Naive thymus-derived CD4-positive, alpha-beta T cell (primary cell): ENCODE measurements around the gene RAP1A. TPM values are rescaled to one million over a fixed set of nuclear protein-coding genes. Genes with fewer than 3 reads are reported as not detected.

Experiments
- ATAC-seq: fragments of 150-1000 bp; cut with Tn5 transposase; 2 replicates; pipeline ENCODE4 v1.10.0; 2021; ENCODE audit warnings: mild to moderate bottlenecking, moderate library complexity
- CTCF ChIA-PET: fragments of 350-600 bp; sonication (Branson Sonifier 250); formaldehyde crosslinking; loops from one replicate; lab custom pipeline; 2021; ENCODE audit warnings: antibody characterized with exemption; lab: Charles Lee
- POLR2A ChIA-PET: fragments of 350-600 bp; sonication (Branson Sonifier 250); formaldehyde crosslinking; loops from one replicate; lab custom pipeline; 2021; ENCODE audit warnings: antibody characterized with exemption, inconsistent platforms; lab: Charles Lee
- DNase-seq, 9 donors: peaks; one replicate each; pipeline versions ENCODE4 v3.0.0 to v3.0.0-alpha.2; 2020 to 2022; ENCODE audit warnings: mixed read lengths in 1 of 9
- H3K27ac ChIP-seq: one replicate; pipeline ENCODE4 v1.7.0; 2013; ENCODE audit warnings: mild to moderate bottlenecking, low read depth, low read length, moderate library complexity
- H3K27me3 ChIP-seq, 2 donors: one replicate each; pipeline ENCODE4 v1.7.0; 2013; ENCODE audit warnings: low read length in 2 of 2, mild to moderate bottlenecking in 2 of 2, moderate library complexity in 2 of 2; ENCODE audit not compliant: control insufficient read depth in 2 of 2, insufficient read depth in 2 of 2
- H3K36me3 ChIP-seq, 3 experiments: 1 replicate in 2 of 3; 2 replicates in 1 of 3; pipeline ENCODE4 v1.7.0; 2013; ENCODE audit warnings: low read length in 3 of 3, mild to moderate bottlenecking in 3 of 3, moderate library complexity in 1 of 3; ENCODE audit not compliant: insufficient read depth in 3 of 3, control insufficient read depth in 2 of 3
- H3K4me1 ChIP-seq, 2 donors: one replicate each; pipeline ENCODE4 v1.7.0; 2013; ENCODE audit warnings: low read length in 2 of 2, mild to moderate bottlenecking in 2 of 2, moderate library complexity in 1 of 2; ENCODE audit not compliant: control insufficient read depth in 2 of 2, insufficient read depth in 2 of 2
- H3K4me3 ChIP-seq: 2 replicates; pipeline ENCODE4 v1.7.0; 2013; ENCODE audit warnings: mild to moderate bottlenecking, low read length
- H3K9me3 ChIP-seq, 3 experiments: 1 replicate in 2 of 3; 2 replicates in 1 of 3; pipeline ENCODE4 v1.7.0; 2013; ENCODE audit warnings: low read length in 3 of 3; ENCODE audit not compliant: control insufficient read depth in 2 of 3
- H3K27ac Mint-ChIP-seq, 9 donors: one replicate each; pipeline ENCODE4 v1.8.0; 2020 to 2022; ENCODE audit warnings: mixed read lengths in 9 of 9, mild to moderate bottlenecking in 8 of 9, moderate library complexity in 5 of 9, inconsistent platforms in 2 of 9
- H3K27me3 Mint-ChIP-seq, 5 donors: one replicate each; pipeline ENCODE4 v1.8.0; 2021 to 2022; ENCODE audit warnings: mixed read lengths in 5 of 5, mild to moderate bottlenecking in 1 of 5
- H3K36me3 Mint-ChIP-seq, 5 donors: one replicate each; pipeline ENCODE4 v1.8.0; 2020 to 2022; ENCODE audit warnings: mixed read lengths in 5 of 5, mild to moderate bottlenecking in 3 of 5, inconsistent platforms in 1 of 5
- H3K4me1 Mint-ChIP-seq, 7 donors: one replicate each; pipeline ENCODE4 v1.8.0; 2020 to 2022; ENCODE audit warnings: mixed read lengths in 7 of 7, mild to moderate bottlenecking in 3 of 7, inconsistent platforms in 1 of 7
- H3K4me3 Mint-ChIP-seq, 10 donors: one replicate each; pipeline ENCODE4 v1.8.0; 2020 to 2022; ENCODE audit warnings: mild to moderate bottlenecking in 10 of 10, mixed read lengths in 10 of 10, moderate library complexity in 6 of 10, inconsistent platforms in 2 of 10
- H3K9me3 Mint-ChIP-seq, 11 donors: one replicate each; pipeline ENCODE4 v1.8.0; 2020 to 2022; ENCODE audit warnings: mixed read lengths in 11 of 11, mild to moderate bottlenecking in 4 of 11, inconsistent platforms in 1 of 11, moderate library complexity in 1 of 11
- intact Hi-C, 2 donors: fragments of 100-400 bp; cut with micrococcal nuclease; formaldehyde crosslinking; loops; one replicate each; pipeline ENCODE4 v1.15.1; 2023
- polyA plus RNA-seq, 2 donors: library from polyadenylated mRNA; unstranded; fragments of 300-500 nt; fragmentation: Illumina TruSeq; gene quantifications; one replicate each; pipeline ENCODE4 v1.2.3, GENCODE V29; 2021
- total RNA-seq, 6 experiments: library from RNA in 5 of 6; stranded (reverse) in 5 of 6; gene quantifications; 1 replicate in 5 of 6; 2 replicates in 1 of 6; pipeline ENCODE4 v1.2.3 and lab custom pipeline; 2021 to 2026

Gene RAP1A
- total and polyA plus RNA-seq, 7 experiments from 2014 or later, result 37.6 to 183 (median 100) TPM

DNA sequence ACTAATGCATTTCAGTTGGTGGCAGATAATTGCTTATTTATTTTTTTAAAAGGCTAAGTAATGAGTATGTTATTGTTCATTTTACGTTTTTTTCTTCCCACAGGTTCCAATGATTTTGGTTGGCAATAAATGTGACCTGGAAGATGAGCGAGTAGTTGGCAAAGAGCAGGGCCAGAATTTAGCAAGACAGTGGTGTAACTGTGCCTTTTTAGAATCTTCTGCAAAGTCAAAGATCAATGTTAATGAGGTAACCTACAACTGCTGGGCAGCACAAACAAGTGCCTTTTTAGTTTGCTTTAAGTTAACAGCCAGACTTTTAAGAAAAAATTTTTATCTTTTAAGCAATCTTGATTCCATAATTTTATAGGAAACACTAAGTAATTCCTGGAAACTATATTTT, 84.7 kb downstream of the RAP1A start:
- Histone ChIP-seq H3K27me3 (no peaks in the 10 kb centered on the region), H3K4me1 (no peaks in the 10 kb centered on the region), H3K27ac (no peak overlapping the region), H3K4me3 (no peak overlapping the region), H3K9me3 (no peaks in the 10 kb centered on the region), H3K36me3 (peaks cover 13 to 77% (median 46%) of the 10 kb centered on the region in 3 experiments)
- H3K9me3 Mint-ChIP-seq, result no peaks in the 10 kb centered on the region
- H3K27me3 Mint-ChIP-seq, result no peaks in the 10 kb centered on the region
- H3K27ac Mint-ChIP-seq, result peak overlapping the region in 4 of 9 donors; percentile 5 to 38 (median 34)
- intact Hi-C loops, result no loop called here
- DNase-seq, result no peak
- peaks cover 0 to 26% (median 9%) of the 10 kb centered on the region in 7 donors for H3K4me1 Mint-ChIP-seq
- peaks cover 17 to 53% (median 39%) of the 10 kb centered on the region in 5 donors for H3K36me3 Mint-ChIP-seq
- no peak overlapping the region for H3K4me3 Mint-ChIP-seq
- POLR2A ChIA-PET, result interaction anchor here (0.6 kb wide), 1 partner anchor 203 kb away, joined by 3 read pairs; no protein-coding TSS in a partner anchor
- ATAC-seq, result no peak
- CTCF ChIA-PET, result interaction anchor here (0.5 to 1.0 kb wide), 2 partner anchors 10 to 204 kb away, joined by 3 to 4 read pairs; no protein-coding TSS in a partner anchor

DNA sequence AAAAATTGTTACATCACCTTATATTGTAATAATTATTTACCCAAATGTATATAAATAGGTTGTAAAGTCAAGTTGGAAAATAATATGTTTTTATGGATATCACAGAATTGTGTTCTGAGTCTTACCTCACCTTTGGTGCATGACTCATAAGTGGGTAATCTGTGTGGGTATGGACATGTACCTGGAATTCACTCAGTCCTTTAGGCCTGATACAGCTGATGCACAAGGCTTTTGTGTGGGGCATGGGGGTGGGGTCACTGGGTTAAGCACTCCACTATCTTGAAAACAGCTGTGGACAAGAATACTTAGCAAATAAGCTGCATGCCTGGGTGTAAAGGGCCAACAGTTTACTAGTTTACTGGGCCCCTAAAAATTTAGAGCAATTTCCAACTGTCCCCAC, 85.2 kb downstream of the RAP1A start:
- Mint-ChIP-seq H3K4me1 (peaks cover 0 to 30% (median 12%) of the 10 kb centered on the region in 7 donors), H3K36me3 (peaks cover 13 to 53% (median 41%) of the 10 kb centered on the region in 5 donors), H3K27ac (no peak overlapping the region), H3K27me3 (no peaks in the 10 kb centered on the region), H3K9me3 (no peaks in the 10 kb centered on the region), H3K4me3 (no peak overlapping the region)
- Histone ChIP-seq H3K36me3 (peaks cover 13 to 75% (median 41%) of the 10 kb centered on the region in 3 experiments), H3K4me3 (no peak overlapping the region), H3K9me3 (no peaks in the 10 kb centered on the region), H3K27me3 (no peaks in the 10 kb centered on the region), H3K4me1 (no peaks in the 10 kb centered on the region), H3K27ac (peak overlapping the region; percentile 42)
- intact Hi-C loops, result no loop called here
- ChIA-PET POLR2A (interaction anchor here (0.6 to 1.2 kb wide), 2 partner anchors 15 to 203 kb away, joined by 3 read pairs; no protein-coding TSS in a partner anchor), CTCF (no interaction called here)
- no peak for ATAC-seq
- no peak for DNase-seq

DNA sequence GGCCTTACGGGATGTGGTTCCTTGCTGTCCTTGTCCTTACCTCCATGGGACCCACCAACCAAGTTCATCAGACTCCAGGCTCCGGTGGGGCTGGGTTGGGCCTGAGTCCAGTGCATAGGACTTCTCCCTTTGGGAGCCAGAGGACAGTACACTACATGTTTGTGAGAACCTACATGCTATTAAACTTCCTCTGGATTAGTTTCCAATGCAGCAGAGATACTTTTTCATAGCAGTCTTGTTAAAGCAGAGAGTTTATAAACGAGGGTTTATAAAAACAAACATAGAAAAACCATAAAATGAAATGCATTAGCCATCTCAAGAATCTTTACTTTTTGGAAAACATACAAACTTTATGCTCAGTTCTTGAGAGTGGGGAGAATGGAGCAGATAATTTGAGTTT, 86.3 kb downstream of the RAP1A start:
- no peaks in the 10 kb centered on the region for H3K27me3 Mint-ChIP-seq
- peaks cover 13 to 64% (median 38%) of the 10 kb centered on the region in 3 experiments for H3K36me3 ChIP-seq
- no peak overlapping the region for H3K4me3 ChIP-seq
- no peak overlapping the region for H3K27ac ChIP-seq
- H3K27me3 ChIP-seq, result no peaks in the 10 kb centered on the region
- peaks cover 3 to 44% (median 31%) of the 10 kb centered on the region in 5 donors for H3K36me3 Mint-ChIP-seq
- no peak for ATAC-seq
- H3K4me3 Mint-ChIP-seq, result no peak overlapping the region
- H3K9me3 Mint-ChIP-seq, result no peaks in the 10 kb centered on the region
- peaks cover 0 to 22% (median 6%) of the 10 kb centered on the region in 7 donors for H3K4me1 Mint-ChIP-seq
- intact Hi-C loops, result no loop called here
- H3K4me1 ChIP-seq, result no peaks in the 10 kb centered on the region
- DNase-seq, result no peak
- ChIA-PET POLR2A (no interaction called here), CTCF (no interaction called here)
- H3K9me3 ChIP-seq, result no peaks in the 10 kb centered on the region
- H3K27ac Mint-ChIP-seq, result peak overlapping the region in 6 of 9 donors; percentile 34 to 77 (median 61)

DNA sequence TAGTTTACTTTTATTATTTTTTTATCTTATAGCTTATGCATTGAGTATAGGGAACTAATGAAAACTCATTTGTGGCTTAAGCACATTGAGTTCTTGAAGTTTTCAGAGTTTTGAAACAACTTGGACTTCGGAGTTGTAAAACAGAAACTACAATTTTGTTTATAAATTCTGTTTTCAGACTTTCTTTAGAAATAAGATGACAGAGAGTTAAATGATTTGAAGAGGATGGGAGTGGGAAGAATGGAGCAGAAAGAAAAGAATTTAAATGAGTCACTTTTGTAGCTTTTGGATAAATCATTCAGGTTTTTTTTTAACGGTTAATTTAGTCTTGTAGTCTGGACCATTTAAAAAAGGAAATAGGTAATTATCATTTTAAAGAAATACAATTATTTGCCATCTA, 87.3 kb downstream of the RAP1A start:
- H3K4me1 Mint-ChIP-seq, result peaks cover 0 to 23% (median 3%) of the 10 kb centered on the region in 7 donors

DNA sequence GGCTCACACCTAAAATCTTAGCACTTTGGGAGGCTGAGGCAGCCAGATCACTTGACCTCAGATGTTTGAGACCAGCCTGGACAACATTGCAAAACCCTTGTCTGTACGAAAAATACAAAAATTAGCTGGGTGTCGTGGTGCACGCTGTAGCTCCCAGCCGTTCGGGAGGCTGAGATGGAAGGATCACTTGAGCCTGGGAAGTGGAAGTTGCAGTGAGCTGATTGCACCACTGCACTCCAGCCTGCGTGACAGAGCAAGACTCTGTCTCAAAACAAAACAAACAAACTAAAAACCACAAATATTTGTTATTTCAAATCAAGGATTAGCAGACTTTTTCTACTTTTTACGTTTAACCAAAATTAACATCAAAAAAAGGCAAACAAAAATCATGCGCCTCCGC, 88.3 kb downstream of the RAP1A start:
- DNase-seq (no peak), ATAC-seq (no peak)
- H3K4me3 Mint-ChIP-seq, result no peak overlapping the region
- H3K27me3 ChIP-seq, result no peaks in the 10 kb centered on the region
- H3K9me3 ChIP-seq, result no peaks in the 10 kb centered on the region
- H3K4me1 Mint-ChIP-seq, result peaks cover 0 to 23% (median 3%) of the 10 kb centered on the region in 7 donors
- peak overlapping the region in 6 of 9 donors; percentile 21 to 77 (median 52) for H3K27ac Mint-ChIP-seq
- peaks cover 13 to 47% (median 37%) of the 10 kb centered on the region in 3 experiments for H3K36me3 ChIP-seq
- peaks cover 0 to 30% (median 20%) of the 10 kb centered on the region in 5 donors for H3K36me3 Mint-ChIP-seq
- intact Hi-C loops, result no loop called here
- H3K27ac ChIP-seq, result no peak overlapping the region
- no peaks in the 10 kb centered on the region for H3K9me3 Mint-ChIP-seq
- no peaks in the 10 kb centered on the region for H3K27me3 Mint-ChIP-seq
- no peaks in the 10 kb centered on the region for H3K4me1 ChIP-seq
- POLR2A ChIA-PET, result interaction anchor here (0.6 kb wide), 1 partner anchor 17 kb away, joined by 4 read pairs; no protein-coding TSS in a partner anchor
- CTCF ChIA-PET, result interaction anchor here (1.0 to 1.1 kb wide), 2 partner anchors 40 to 200 kb away, joined by 3 read pairs; no protein-coding TSS in a partner anchor
- H3K4me3 ChIP-seq, result no peak overlapping the region

More for the DNA sequence above, 87.3 kb downstream of the RAP1A start:
- Mint-ChIP-seq H3K4me3 (no peak overlapping the region), H3K9me3 (no peaks in the 10 kb centered on the region), H3K36me3 (peaks cover 0 to 37% (median 24%) of the 10 kb centered on the region in 5 donors), H3K27ac (peak overlapping the region in 5 of 9 donors; percentile 2 to 83 (median 32)), H3K27me3 (no peaks in the 10 kb centered on the region)
- intact Hi-C loops, result no loop called here
- H3K9me3 ChIP-seq, result no peaks in the 10 kb centered on the region
- peaks cover 13 to 53% (median 40%) of the 10 kb centered on the region in 3 experiments for H3K36me3 ChIP-seq
- CTCF ChIA-PET, result interaction anchor here (1.0 kb wide), 1 partner anchor 199 kb away, joined by 3 read pairs; no protein-coding TSS in a partner anchor
- POLR2A ChIA-PET, result interaction anchor here (0.6 to 0.7 kb wide), 3 partner anchors 49 to 267 kb away, joined by 3 to 4 read pairs (median 3); no protein-coding TSS in a partner anchor
- no peaks in the 10 kb centered on the region for H3K27me3 ChIP-seq
- DNase-seq (no peak), ATAC-seq (no peak)
- no peak overlapping the region for H3K4me3 ChIP-seq
- no peak overlapping the region for H3K27ac ChIP-seq
- no peaks in the 10 kb centered on the region for H3K4me1 ChIP-seq

DNA sequence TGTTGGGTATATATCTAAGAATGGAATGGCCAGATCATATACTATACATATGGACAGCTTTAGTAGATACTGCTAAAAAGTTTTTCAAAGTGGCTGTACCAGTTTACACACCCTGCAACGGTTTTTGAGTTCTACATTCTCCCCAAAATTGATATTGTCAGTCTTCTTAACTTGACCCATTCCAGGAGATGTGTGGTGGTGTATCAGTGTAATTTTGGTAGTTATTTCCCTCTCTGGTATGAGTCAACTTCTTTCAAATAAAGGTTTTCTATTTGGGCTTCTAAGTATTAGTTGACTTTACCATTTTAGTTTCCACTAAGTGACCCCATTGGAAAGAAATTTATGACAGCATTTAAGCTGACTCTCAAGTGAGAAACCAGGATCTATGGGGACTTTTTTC, 90.4 kb downstream of the RAP1A start:
- POLR2A ChIA-PET, result interaction anchor here (0.9 to 2.4 kb wide), 2 partner anchors 61 to 202 kb away, joined by 3 to 6 read pairs; no protein-coding TSS in a partner anchor
- Histone ChIP-seq H3K36me3 (peaks cover 7 to 27% (median 18%) of the 10 kb centered on the region in 3 experiments), H3K4me3 (no peak overlapping the region), H3K27me3 (no peaks in the 10 kb centered on the region), H3K4me1 (no peaks in the 10 kb centered on the region), H3K9me3 (no peaks in the 10 kb centered on the region), H3K27ac (peak overlapping the region; percentile 42)
- DNase-seq (no peak), ATAC-seq (no peak)
- intact Hi-C loops, result loop anchor here in 1 of 2 donors (5.0 to 10.0 kb wide), 3 partner anchors 138 to 655 kb away; no protein-coding TSS in a partner anchor
- H3K27me3 Mint-ChIP-seq, result no peaks in the 10 kb centered on the region
- no peaks in the 10 kb centered on the region for H3K9me3 Mint-ChIP-seq
- H3K27ac Mint-ChIP-seq, result peak overlapping the region in 8 of 9 donors; percentile 3 to 74 (median 52)
- H3K4me1 Mint-ChIP-seq, result peaks cover 0 to 26% (median 3%) of the 10 kb centered on the region in 7 donors
- no peak overlapping the region for H3K4me3 Mint-ChIP-seq
- CTCF ChIA-PET, result interaction anchor here (3.3 kb wide), 1 partner anchor 202 kb away, joined by 19 read pairs; no protein-coding TSS in a partner anchor
- peaks cover 0 to 18% (median 12%) of the 10 kb centered on the region in 5 donors for H3K36me3 Mint-ChIP-seq
